ACC112 (cell line): Measurements from ENCODE around the gene SLAMF7.
"Not testable (repeated sequence)": the region's sequence is repeated elsewhere in the genome, so short reads cannot be mapped to it uniquely, and the experiment has no call there.

Experiments used
- H2AFZ ChIP-seq: fragments of 200-600 bp; sonication (generic); one replicate; pipeline ENCODE4 v1.6.0; 2017; ENCODE audit warnings: antibody characterized with exemption, low read length; ENCODE audit not compliant: unreplicated experiment
- H3K27ac ChIP-seq: fragments of 200-600 bp; sonication (generic); 2 replicates; pipeline ENCODE4 v1.5.1; 2014; ENCODE audit warnings: low read depth, mild to moderate bottlenecking, antibody characterized with exemption, low read length, moderate library complexity
- H3K27me3 ChIP-seq: fragments of 200-600 bp; sonication (generic); 2 replicates; pipeline ENCODE4 v1.6.1; 2014; ENCODE audit warnings: mild to moderate bottlenecking, antibody characterized with exemption, low read length, moderate library complexity, mixed read lengths; ENCODE audit not compliant: insufficient read depth
- H3K36me3 ChIP-seq: fragments of 200-600 bp; sonication (generic); 2 replicates; pipeline ENCODE4 v1.6.1; 2016; ENCODE audit warnings: mild to moderate bottlenecking, antibody characterized with exemption, low read length, moderate library complexity, mixed read lengths; ENCODE audit not compliant: insufficient read depth
- H3K4me1 ChIP-seq: fragments of 200-600 bp; sonication (generic); one replicate; pipeline ENCODE4 v1.6.1; 2016; ENCODE audit warnings: low read length, mixed read lengths; ENCODE audit not compliant: insufficient read depth, unreplicated experiment, control insufficient read depth
- H3K4me3 ChIP-seq: fragments of 200-600 bp; sonication (generic); 2 replicates; pipeline ENCODE4 v1.5.1; 2014; ENCODE audit warnings: mild to moderate bottlenecking, low read depth, low read length
- H3K79me2 ChIP-seq: fragments of 200-600 bp; sonication (generic); one replicate; pipeline ENCODE4 v1.6.0; 2016; ENCODE audit warnings: low read length; ENCODE audit not compliant: control insufficient read depth, unreplicated experiment, insufficient read depth

The SLAMF7 gene

DNA sequence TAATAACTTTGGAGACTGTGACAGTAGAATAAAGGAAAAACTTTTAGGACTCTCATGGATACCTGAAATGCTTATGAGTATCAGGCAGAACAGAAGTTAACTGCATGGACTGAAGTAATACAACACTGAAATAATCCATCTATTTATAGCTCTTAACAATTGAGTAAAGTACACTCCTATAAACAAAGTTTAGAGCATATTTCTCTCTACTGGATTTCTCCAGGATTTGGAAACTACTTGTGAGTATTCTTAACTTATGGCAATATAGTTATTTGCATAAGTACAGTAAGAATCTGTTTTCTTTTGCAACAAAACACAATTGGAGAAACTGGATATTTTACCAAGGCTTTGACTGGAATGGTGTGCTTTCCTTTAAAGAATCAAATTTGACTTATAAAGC is 17.6 kb upstream of the SLAMF7 start:
- no peaks in the 10 kb centered on the region for H3K79me2 ChIP-seq
- H3K27ac ChIP-seq, result no peak overlapping the region
- peaks cover 31% of the 10 kb centered on the region for H3K27me3 ChIP-seq
- no peak overlapping the region for H3K4me3 ChIP-seq
- H3K4me1 ChIP-seq, result peaks cover 6% of the 10 kb centered on the region
- H2AFZ ChIP-seq, result no peak overlapping the region
- H3K36me3 ChIP-seq, result no peaks in the 10 kb centered on the region

DNA sequence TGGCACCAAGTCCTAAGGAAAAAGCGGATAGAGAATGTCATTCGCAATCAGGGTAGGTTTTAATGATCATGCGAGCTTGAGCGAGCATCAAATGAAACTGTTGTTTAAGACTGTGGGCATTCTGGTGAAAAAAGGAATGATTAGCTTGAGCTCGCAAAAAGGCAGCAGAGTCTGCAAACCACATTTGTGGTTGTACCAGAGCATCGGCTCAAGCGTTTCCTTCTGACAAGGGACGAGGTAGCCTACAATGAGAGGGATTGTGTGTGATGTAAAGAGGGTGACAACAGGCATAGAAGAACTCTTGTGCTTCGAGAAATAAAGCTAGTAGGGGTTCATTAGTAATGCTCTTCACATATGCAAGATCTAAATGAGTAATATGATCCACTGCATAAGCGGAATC is 16.3 kb upstream of the SLAMF7 start:
- Histone ChIP-seq H3K4me3 (no peak overlapping the region), H3K79me2 (no peaks in the 10 kb centered on the region), H3K4me1 (peaks cover 8% of the 10 kb centered on the region), H3K27me3 (peaks cover 23% of the 10 kb centered on the region), H2AFZ (no peak overlapping the region), H3K36me3 (no peaks in the 10 kb centered on the region), H3K27ac (no peak overlapping the region)

DNA sequence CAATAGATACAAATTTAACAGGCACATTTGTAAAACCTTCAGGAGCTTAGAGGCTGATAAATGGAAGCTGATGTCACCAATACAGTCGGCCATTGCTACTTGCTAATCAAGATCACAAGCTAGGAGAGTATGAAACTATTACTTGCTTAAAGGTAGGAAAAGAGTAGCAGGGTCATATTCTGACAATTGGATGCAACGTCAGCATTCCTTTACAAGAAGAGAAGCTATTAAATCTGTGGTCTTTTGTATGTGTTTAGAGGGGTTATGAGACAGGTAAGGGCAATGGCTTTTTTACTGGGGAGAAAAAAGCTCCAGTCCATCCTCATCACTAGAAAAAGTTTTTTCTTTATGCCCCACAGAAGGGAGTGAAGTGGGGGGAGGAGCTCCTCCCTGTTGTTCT is 15.7 kb upstream of the SLAMF7 start:
- H3K79me2 ChIP-seq, result no peaks in the 10 kb centered on the region
- H3K27me3 ChIP-seq, result peaks cover 17% of the 10 kb centered on the region
- H3K4me3 ChIP-seq, result no peak overlapping the region
- H3K36me3 ChIP-seq, result no peaks in the 10 kb centered on the region
- H2AFZ ChIP-seq, result no peak overlapping the region
- H3K27ac ChIP-seq, result no peak overlapping the region
- H3K4me1 ChIP-seq, result peaks cover 8% of the 10 kb centered on the region

DNA sequence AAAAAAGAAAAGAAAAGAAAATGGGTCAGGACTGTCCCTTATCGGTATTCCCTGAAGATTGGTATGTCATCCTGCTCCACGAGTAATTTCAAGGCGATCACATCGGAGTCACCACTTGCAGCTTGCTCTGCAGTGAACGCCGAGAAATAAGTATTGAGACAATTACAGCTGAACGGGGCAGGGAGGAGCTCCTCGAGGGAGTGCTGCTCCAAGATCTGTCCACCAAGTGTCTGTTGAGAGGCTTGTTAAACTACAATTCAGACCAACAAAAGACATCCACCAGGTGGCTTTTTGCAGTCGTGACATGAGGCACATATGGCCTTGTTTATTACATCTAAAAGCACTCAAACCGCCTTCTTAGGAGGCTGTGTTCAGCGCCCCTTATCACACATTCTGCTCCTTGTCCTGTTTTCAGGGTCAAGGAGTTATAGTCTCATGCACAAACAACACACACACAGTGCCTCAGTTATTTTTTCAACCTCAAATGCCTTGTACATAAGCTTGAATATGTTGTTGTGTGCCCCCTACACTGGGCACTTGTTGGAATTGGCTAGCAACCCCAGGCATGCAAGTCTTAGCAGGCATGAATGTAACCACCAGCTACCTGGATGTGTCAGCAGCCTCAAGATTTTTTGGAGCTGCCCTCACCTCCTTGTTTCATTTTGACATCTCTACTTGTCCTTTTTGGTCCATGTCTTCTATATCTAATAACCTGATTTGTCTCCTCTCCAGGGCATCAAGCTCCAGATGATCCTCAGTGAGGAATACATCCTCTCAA is 14.4 kb upstream of the SLAMF7 start:
- Histone ChIP-seq H2AFZ (no peak overlapping the region), H3K4me1 (peaks cover 8% of the 10 kb centered on the region), H3K79me2 (no peaks in the 10 kb centered on the region), H3K36me3 (no peaks in the 10 kb centered on the region), H3K27me3 (peaks cover 13% of the 10 kb centered on the region), H3K4me3 (no peak overlapping the region), H3K27ac (no peak overlapping the region)

- Histone ChIP-seq H2AFZ (peak overlapping the region; percentile 41), H3K27me3 (peaks cover 13% of the 10 kb centered on the region), H3K27ac (no peak overlapping the region), H3K4me3 (no peak overlapping the region), H3K4me1 (peaks cover 8% of the 10 kb centered on the region), H3K36me3 (no peaks in the 10 kb centered on the region), H3K79me2 (no peaks in the 10 kb centered on the region)
These were observed 12.9 kb upstream of the SLAMF7 start for GRCh38 chr1:160726114-160726497.

GRCh38 chr1:160726498-160727315 is 12.3 kb upstream of the SLAMF7 start:
- H3K27ac ChIP-seq, result no peak overlapping the region
- H3K4me3 ChIP-seq, result no peak overlapping the region
- H3K4me1 ChIP-seq, result peaks cover 8% of the 10 kb centered on the region
- no peaks in the 10 kb centered on the region for H3K79me2 ChIP-seq
- peaks cover 8% of the 10 kb centered on the region for H3K27me3 ChIP-seq
- no peak overlapping the region for H2AFZ ChIP-seq
- H3K36me3 ChIP-seq, result no peaks in the 10 kb centered on the region

- peaks cover 8% of the 10 kb centered on the region for H3K4me1 ChIP-seq
- no peak overlapping the region for H3K27ac ChIP-seq
- no peaks in the 10 kb centered on the region for H3K36me3 ChIP-seq
- peaks cover 7% of the 10 kb centered on the region for H3K27me3 ChIP-seq
- no peaks in the 10 kb centered on the region for H3K79me2 ChIP-seq
- no peak overlapping the region for H3K4me3 ChIP-seq
- no peak overlapping the region for H2AFZ ChIP-seq
These were observed 11.8 kb upstream of the SLAMF7 start for GRCh38 chr1:160727316-160727640.

DNA sequence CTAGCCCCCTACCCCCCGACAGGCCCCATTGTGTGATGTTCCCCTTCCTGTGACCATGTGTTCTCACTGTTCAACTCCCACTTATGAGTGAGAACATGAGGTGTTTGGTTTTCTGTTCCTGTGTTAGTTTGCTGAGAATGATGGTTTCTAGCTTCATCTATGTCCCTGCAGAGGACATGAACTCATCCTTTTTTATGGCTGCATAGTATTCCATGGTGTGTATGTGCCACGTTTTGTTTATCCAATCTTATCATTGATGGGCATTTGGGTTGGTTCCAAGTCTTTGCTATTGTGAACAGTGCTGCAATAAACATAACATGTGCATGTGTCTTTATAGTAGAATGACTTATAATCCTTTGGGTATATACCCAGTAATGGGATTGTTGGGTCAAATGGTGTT is 7.5 kb upstream of the SLAMF7 start:
- H3K27me3 ChIP-seq, H3K4me1 ChIP-seq, H2AFZ ChIP-seq, H3K4me3 ChIP-seq, H3K79me2 ChIP-seq, H3K36me3 ChIP-seq, H3K27ac ChIP-seq: not testable (repeated sequence)

DNA sequence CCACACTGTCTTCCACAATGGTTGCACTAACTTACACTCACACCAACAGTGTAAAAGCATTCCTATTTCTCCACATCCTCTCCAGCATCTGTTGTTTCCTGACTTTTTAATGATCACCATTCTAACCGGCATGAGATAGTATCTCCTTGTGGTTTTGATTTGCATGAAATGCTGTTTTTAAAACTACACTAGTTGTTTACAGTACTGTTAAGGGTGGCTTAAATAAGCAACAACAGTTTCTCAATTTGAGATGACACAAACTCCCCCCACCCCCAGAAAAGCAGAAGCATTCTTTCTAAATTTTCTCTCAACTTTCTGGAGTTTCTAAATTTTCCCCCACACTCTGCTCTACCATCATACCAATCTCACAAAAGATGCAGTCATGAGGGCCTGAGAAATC is 7.1 kb upstream of the SLAMF7 start:
- Histone ChIP-seq H2AFZ (no peak overlapping the region), H3K79me2 (no peaks in the 10 kb centered on the region), H3K4me1 (no peaks in the 10 kb centered on the region), H3K4me3 (no peak overlapping the region), H3K36me3 (no peaks in the 10 kb centered on the region), H3K27ac (no peak overlapping the region), H3K27me3 (no peaks in the 10 kb centered on the region)

DNA sequence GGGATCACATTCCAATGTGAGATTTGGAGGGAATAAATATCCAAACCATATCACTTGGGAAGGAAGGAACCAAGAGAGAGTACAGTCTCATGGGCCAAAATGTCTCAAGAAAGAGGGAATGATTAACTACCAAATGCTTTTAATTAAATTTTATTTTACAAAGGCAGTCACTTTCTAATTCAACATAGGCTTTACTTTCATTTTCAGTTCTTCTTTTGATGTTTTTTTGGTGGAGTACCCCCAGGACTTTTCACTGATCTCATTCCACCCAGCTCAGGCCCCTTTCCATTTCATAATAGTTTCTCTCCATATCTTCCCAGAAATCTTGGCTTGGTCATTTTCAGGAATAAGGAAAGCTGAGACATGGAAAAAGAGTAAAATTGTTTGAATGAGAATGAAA is 5.1 kb upstream of the SLAMF7 start:
- Histone ChIP-seq H2AFZ (no peak overlapping the region), H3K27me3 (no peaks in the 10 kb centered on the region), H3K27ac (no peak overlapping the region), H3K36me3 (no peaks in the 10 kb centered on the region), H3K4me3 (no peak overlapping the region), H3K4me1 (no peaks in the 10 kb centered on the region), H3K79me2 (no peaks in the 10 kb centered on the region)

DNA sequence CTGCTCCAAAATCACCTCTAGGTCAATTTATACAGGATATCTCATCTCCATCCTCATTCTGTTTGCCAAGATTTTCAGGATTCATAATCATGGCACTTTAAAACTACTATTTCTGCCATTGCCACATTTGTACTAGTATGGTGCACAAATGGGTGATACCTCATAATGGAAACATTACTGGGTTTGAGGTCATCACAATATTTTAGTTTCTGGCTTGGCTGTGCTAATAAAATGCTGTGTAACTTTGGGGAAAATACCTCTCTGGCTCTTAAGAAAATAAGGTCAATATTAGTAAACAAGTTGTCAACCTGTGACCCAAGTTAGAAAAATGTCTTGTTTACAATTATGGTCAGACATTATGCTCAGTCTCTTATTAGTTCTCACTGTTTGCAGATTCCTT is 4.7 kb upstream of the SLAMF7 start:
- Histone ChIP-seq H3K4me3 (no peak overlapping the region), H3K36me3 (no peaks in the 10 kb centered on the region), H3K79me2 (no peaks in the 10 kb centered on the region), H3K27ac (no peak overlapping the region), H2AFZ (no peak overlapping the region), H3K27me3 (no peaks in the 10 kb centered on the region), H3K4me1 (no peaks in the 10 kb centered on the region)
